ENCODE results near the gene FLT1.

GRCh38 chr13:28534801-28535200 lies 39.9 kb upstream of the FLT1 start:
- no peak for TF ChIP-seq CTCF (IDR thresholded peaks at IDR 0.05)
- no peak for TF ChIP-seq POLR2A (IDR thresholded peaks at IDR 0.05)
- TF ChIP-seq EP300 (IDR thresholded peaks at IDR 0.05) = no peak
